ENCODE results near the gene ATRAID. TPM values are rescaled to one million over a fixed set of nuclear protein-coding genes. Genes with fewer than 3 reads are reported as not detected.

ATRAID gene
- total and polyA plus RNA-seq, 8 donors = 67.4 to 532 (median 121) TPM

DNA sequence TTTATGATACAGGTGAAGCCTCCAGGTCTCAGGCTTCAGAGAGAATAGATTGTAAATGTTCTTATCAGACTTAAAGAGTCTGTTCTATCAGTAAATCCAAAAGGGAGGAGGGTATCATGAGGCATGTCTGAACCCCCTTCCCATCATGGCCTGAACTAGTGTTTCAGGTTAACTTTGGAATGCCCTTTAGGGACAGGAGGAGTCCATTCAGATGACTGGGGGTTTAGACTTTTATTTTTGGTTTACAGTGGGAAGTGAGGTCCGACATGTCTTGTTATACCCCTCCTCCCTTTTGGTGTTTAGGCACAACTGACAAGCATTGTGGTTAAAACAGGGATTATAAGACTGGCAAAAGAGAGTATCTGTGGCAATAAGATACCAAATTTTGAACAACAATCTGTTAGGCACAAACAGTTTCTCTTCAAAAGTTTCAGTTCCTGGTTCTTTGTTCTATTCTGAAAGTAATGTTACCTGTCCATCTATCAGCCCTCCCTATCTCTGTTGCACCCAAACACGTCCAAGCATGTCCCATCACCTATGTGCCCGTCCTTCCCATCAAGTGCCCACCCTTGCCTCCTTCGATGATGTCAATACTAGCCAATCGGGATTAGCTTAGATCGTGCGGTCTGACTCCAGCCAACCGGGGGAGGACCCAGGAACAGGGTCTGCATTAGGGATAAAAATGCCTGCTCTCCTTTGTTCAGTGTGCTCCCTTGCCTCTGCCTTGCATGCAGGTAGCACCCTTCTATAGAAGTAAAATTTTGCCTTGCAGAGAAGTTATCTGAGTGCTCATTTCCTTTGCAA lies 46.7 kb upstream of the ATRAID start:
- H3K4me3 ChIP-seq = no peak overlapping the region
- DNase-seq = no peak
- H3K9me3 ChIP-seq = no peaks in the 10 kb centered on the region
- no peaks in the 10 kb centered on the region for H3K36me3 ChIP-seq
- intact Hi-C loops (cut with DNase I; ENCODE audit: low total_unique reads) = no loop called here
- no peak overlapping the region for H3K27ac ChIP-seq
- H3K27me3 ChIP-seq = peaks cover 0 to 8% (median 0%) of the 10 kb centered on the region in 3 donors
- TF ChIP-seq POLR2A (IDR thresholded peaks at IDR 0.05) = no peak
- TF ChIP-seq POLR2AphosphoS5 (IDR thresholded peaks at IDR 0.05) = no peak
- TF ChIP-seq EP300 (IDR thresholded peaks at IDR 0.05) = no peak
- 82 to 86% (median 84%) methylated on average over 8 of the region's 8 CpGs for WGBS, 5 donors
- H3K4me1 ChIP-seq = peaks cover 0 to 7% (median 5%) of the 10 kb centered on the region in 4 donors

DNA sequence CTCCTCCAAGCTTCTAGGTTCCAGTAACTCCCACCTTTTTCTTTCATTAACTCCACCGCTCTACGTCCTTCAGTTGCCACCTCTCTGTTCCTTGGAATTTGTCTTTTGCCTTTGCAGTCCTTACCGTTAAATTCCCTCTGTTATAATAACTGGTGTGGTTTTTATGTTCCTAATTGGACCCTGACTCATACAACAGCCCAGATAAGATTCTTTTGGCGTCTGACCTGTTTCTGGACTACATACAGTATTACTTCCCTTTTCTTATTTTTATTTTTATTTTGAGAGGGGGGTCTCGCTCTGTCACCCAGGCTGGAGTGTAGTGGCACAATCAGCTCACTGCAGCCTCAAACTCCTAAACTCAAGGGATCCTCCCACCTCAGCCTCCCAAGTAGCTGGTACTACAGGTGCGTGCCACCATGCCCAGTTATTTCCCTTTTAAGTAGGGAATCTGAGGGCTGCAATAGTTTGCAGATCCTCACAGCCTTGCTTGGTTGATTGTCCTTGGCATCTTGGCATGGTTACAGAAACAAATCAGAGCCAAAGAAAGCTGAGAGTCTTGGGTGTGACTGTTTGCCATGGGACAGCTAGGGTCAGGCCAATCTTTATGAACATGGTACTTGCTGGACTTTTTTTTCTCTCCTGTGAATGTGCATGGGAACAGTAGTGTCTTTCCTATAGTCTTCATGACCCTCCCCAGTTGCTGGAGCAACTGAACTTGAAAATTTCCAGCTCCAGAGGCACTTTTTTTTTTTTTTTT lies 41.1 kb upstream of the ATRAID start:
- H3K4me3 ChIP-seq = peak overlapping the region in 1 of 4 donors; percentile 31
- H3K27me3 ChIP-seq = peaks cover 0 to 19% (median 0%) of the 10 kb centered on the region in 3 donors
- no peaks in the 10 kb centered on the region for H3K9me3 ChIP-seq
- intact Hi-C loops (cut with DNase I; ENCODE audit: low total_unique reads) = no loop called here
- no peak for DNase-seq
- H3K36me3 ChIP-seq = no peaks in the 10 kb centered on the region
- TF ChIP-seq POLR2A (IDR thresholded peaks at IDR 0.05) = no peak
- TF ChIP-seq, protein P1, sequence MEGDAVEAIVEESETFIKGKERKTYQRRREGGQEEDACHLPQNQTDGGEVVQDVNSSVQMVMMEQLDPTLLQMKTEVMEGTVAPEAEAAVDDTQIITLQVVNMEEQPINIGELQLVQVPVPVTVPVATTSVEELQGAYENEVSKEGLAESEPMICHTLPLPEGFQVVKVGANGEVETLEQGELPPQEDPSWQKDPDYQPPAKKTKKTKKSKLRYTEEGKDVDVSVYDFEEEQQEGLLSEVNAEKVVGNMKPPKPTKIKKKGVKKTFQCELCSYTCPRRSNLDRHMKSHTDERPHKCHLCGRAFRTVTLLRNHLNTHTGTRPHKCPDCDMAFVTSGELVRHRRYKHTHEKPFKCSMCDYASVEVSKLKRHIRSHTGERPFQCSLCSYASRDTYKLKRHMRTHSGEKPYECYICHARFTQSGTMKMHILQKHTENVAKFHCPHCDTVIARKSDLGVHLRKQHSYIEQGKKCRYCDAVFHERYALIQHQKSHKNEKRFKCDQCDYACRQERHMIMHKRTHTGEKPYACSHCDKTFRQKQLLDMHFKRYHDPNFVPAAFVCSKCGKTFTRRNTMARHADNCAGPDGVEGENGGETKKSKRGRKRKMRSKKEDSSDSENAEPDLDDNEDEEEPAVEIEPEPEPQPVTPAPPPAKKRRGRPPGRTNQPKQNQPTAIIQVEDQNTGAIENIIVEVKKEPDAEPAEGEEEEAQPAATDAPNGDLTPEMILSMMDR (IDR thresholded peaks at IDR 0.05) = no peak
- TF ChIP-seq POLR2AphosphoS5 (IDR thresholded peaks at IDR 0.05) = no peak
- no peak for TF ChIP-seq EP300 (IDR thresholded peaks at IDR 0.05)
- WGBS, 5 donors = 56 to 68% (median 64%) methylated on average over 6 of the region's 6 CpGs
- H3K4me1 ChIP-seq = peaks cover 0 to 16% (median 9%) of the 10 kb centered on the region in 4 donors
- H3K27ac ChIP-seq = no peak overlapping the region

DNA sequence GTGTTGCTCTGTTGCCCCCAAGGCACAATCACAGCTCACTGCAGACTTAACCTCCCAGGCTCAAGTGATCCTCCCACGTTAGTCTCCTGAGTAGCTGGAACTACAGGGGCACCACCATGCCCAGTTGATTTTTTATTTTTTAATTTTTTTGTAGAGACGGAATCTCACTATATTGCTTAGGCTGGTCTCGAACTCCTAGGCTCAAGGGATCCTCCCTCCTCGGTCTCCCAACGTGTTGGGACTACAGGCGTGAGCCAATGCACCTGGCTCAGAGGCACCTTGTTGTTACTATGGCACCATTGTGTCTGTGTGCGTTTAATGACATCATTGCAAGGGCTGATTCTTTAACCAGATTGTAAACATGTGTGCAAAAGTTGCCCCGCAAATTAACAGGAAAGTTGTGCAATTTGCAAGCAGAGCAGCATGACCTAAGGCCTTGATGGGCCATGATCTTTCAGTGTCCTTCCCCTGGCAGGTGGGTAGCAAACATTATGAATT lies 40.4 kb upstream of the ATRAID start:
- Histone ChIP-seq H3K9me3 (no peaks in the 10 kb centered on the region), H3K36me3 (no peaks in the 10 kb centered on the region), H3K27ac (no peak overlapping the region), H3K27me3 (peaks cover 0 to 23% (median 0%) of the 10 kb centered on the region in 3 donors), H3K4me3 (no peak overlapping the region), H3K4me1 (peaks cover 0 to 16% (median 9%) of the 10 kb centered on the region in 4 donors)
- no peak for DNase-seq
- intact Hi-C loops (cut with DNase I; ENCODE audit: low total_unique reads) = no loop called here
- TF ChIP-seq POLR2AphosphoS5 (IDR thresholded peaks at IDR 0.05) = no peak
- TF ChIP-seq, protein P1 (IDR thresholded peaks at IDR 0.05) = no peak
- no peak for TF ChIP-seq POLR2A (IDR thresholded peaks at IDR 0.05)
- TF ChIP-seq EP300 (IDR thresholded peaks at IDR 0.05) = no peak
- 51 to 58% (median 54%) methylated on average over 8 of the region's 8 CpGs for WGBS, 5 donors

DNA sequence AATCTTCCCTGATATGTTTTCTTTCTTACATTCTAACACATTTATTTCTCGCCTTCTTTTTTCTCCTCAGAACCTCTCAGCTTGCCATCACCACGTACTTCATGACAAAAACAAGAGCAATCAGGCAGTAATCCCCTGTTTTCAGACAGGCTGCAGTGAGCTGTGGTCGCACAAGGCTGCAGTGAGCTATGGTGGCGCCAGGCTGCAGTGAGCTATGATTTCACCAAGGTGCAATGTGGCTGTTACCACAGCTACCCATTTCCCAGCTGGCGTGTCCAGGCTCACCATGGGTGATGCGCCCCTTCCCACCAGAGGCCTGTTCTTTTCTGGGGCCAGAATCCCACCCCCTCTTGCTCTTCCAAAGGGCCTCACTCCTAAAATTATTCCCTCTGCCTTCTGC lies 37.2 kb upstream of the ATRAID start:
- H3K27me3 ChIP-seq = peaks cover 0 to 39% (median 0%) of the 10 kb centered on the region in 3 donors
- H3K27ac ChIP-seq = no peak overlapping the region
- TF ChIP-seq POLR2AphosphoS5 (IDR thresholded peaks at IDR 0.05) (no peak), POLR2A (IDR thresholded peaks at IDR 0.05) (no peak), EP300 (IDR thresholded peaks at IDR 0.05) (no peak)
- TF ChIP-seq, protein P1 (IDR thresholded peaks at IDR 0.05) = no peak
- no peak for DNase-seq
- H3K9me3 ChIP-seq = no peaks in the 10 kb centered on the region
- intact Hi-C loops (cut with DNase I; ENCODE audit: low total_unique reads) = no loop called here
- H3K4me3 ChIP-seq = no peak overlapping the region
- peaks cover 0 to 13% (median 8%) of the 10 kb centered on the region in 4 donors for H3K4me1 ChIP-seq
- WGBS, 5 donors = 64 to 75% (median 67%) methylated on average over 6 of the region's 6 CpGs
- H3K36me3 ChIP-seq = no peaks in the 10 kb centered on the region

Data from stomach (tissue), 9 donors.